Liver (tissue), 3 donors: ENCODE data around the gene ZMYM3.

ENCODE experiments used
- ATF3 ChIP-seq: IDR thresholded peaks from 2 replicates; pipeline ENCODE4 v1.6.1; 2016; ENCODE audit warnings: antibody characterized with exemption
- CTCF ChIP-seq: fragments of 150-350 bp; IDR thresholded peaks from 2 replicates; pipeline ENCODE4 v1.5.1; 2017; ENCODE audit warnings: improper control_type of control experiment, low read depth, low read length; ENCODE audit not compliant: missing input control
- EGR1 ChIP-seq, 2 donors: IDR thresholded peaks; 2 replicates each; pipeline ENCODE4 v1.6.1; 2016 to 2018; ENCODE audit warnings: antibody characterized with exemption in 2 of 2, low read depth in 2 of 2
- FOXA2 ChIP-seq: IDR thresholded peaks from 2 replicates; pipeline ENCODE4 v1.6.1; 2016; ENCODE audit warnings: antibody characterized with exemption
- NR2F2 ChIP-seq: IDR thresholded peaks from 2 replicates; pipeline ENCODE4 v1.6.1; 2016; ENCODE audit warnings: antibody characterized with exemption
- REST ChIP-seq: IDR thresholded peaks from 2 replicates; pipeline ENCODE4 v1.6.1; 2016; ENCODE audit warnings: antibody characterized with exemption, mild to moderate bottlenecking
- SP1 ChIP-seq: IDR thresholded peaks from 2 replicates; pipeline ENCODE4 v1.6.1; 2018; ENCODE audit warnings: antibody characterized with exemption, mild to moderate bottlenecking
- TAF1 ChIP-seq: conservative IDR thresholded peaks from 2 replicates; pipeline ENCODE4 v1.6.1; 2016; ENCODE audit warnings: antibody characterized with exemption, mild to moderate bottlenecking
- YY1 ChIP-seq: IDR thresholded peaks from 2 replicates; pipeline ENCODE4 v1.6.1; 2016; ENCODE audit warnings: antibody characterized with exemption, mild to moderate bottlenecking
- donor health status: healthy.
- donor health status: healthy.

GRCh38 chrX:71236836-71237235 lies 17.1 kb downstream of the ZMYM3 start:
- TF ChIP-seq CTCF (no peak), FOXA2 (no peak), NR2F2 (no peak), EGR1 (IDR thresholded peaks at IDR 0.05; ENCODE audit: low read depth in 2 of 2) (no peak), YY1 (no peak), SP1 (no peak), REST (no peak), ATF3 (no peak), TAF1 (no peak)
